HUES48 (cell line): ENCODE data around the gene PLG.
"Not testable (repeated sequence)": the region's sequence is repeated elsewhere in the genome, so short reads cannot be mapped to it uniquely, and the experiment has no call there.

Experiments used
- H3K27ac ChIP-seq: one replicate; pipeline ENCODE4 v1.7.0; 2013; ENCODE audit warnings: low read depth, low read length, inconsistent platforms
- H3K27me3 ChIP-seq: 2 replicates; pipeline ENCODE4 v1.6.1; 2013; ENCODE audit warnings: mild to moderate bottlenecking, low read length; ENCODE audit not compliant: control insufficient read depth, insufficient read depth
- H3K36me3 ChIP-seq: 2 replicates; pipeline ENCODE4 v1.6.1; 2013; ENCODE audit warnings: low read length; ENCODE audit not compliant: control insufficient read depth, insufficient read depth
- H3K4me1 ChIP-seq: 2 replicates; pipeline ENCODE4 v1.6.1; 2013; ENCODE audit warnings: mild to moderate bottlenecking, low read length; ENCODE audit not compliant: control insufficient read depth, insufficient read depth
- H3K4me3 ChIP-seq: 2 replicates; pipeline ENCODE4 v1.5.1; 2013; ENCODE audit warnings: mild to moderate bottlenecking, low read depth, low read length
- H3K9ac ChIP-seq: 2 replicates; pipeline ENCODE4 v1.6.1; 2013; ENCODE audit warnings: mild to moderate bottlenecking, low read depth, low read length, moderate library complexity
- H3K9me3 ChIP-seq: 2 replicates; pipeline ENCODE4 v1.6.1; 2013; ENCODE audit warnings: low read length; ENCODE audit not compliant: control insufficient read depth, insufficient read depth

PLG gene

GRCh38 chr6:160701918-160702680 is at the start of gene PLG:
PLG (plus strand) TSS chr6:160702244; CDS start chr6:160702305, 61 bp downstream.
- H3K9me3 ChIP-seq, H3K36me3 ChIP-seq, H3K27ac ChIP-seq: not testable (repeated sequence)

GRCh38 chr6:160659562-160659961 is 42.5 kb upstream of the PLG start:
- H3K9ac ChIP-seq: no peak overlapping the region
- H3K9me3 ChIP-seq: peaks cover 10% of the 10 kb centered on the region
- no peaks in the 10 kb centered on the region for H3K27me3 ChIP-seq
- H3K27ac ChIP-seq: no peak overlapping the region
- H3K36me3 ChIP-seq: no peaks in the 10 kb centered on the region
- H3K4me3 ChIP-seq: no peak overlapping the region
- 0 out of 2 replicates have a peak, but pooled peaks cover 7% of the 10 kb centered on the region for H3K4me1 ChIP-seq

More at GRCh38 chr6:160701918-160702680, at the start of gene PLG:
- H3K27me3 ChIP-seq, H3K4me1 ChIP-seq, H3K9ac ChIP-seq, H3K4me3 ChIP-seq: not testable (repeated sequence)

- no peak overlapping the region for H3K9ac ChIP-seq
- no peak overlapping the region for H3K27ac ChIP-seq
- H3K4me1 ChIP-seq: 0 out of 2 replicates have a peak, but pooled peaks cover 7% of the 10 kb centered on the region
- H3K9me3 ChIP-seq: peaks cover 10% of the 10 kb centered on the region
- H3K27me3 ChIP-seq: no peaks in the 10 kb centered on the region
- no peaks in the 10 kb centered on the region for H3K36me3 ChIP-seq
- no peak overlapping the region for H3K4me3 ChIP-seq
These were observed 40.8 kb upstream of the PLG start for GRCh38 chr6:160661216-160661615.

GRCh38 chr6:160662429-160662828 is 39.6 kb upstream of the PLG start:
- H3K36me3 ChIP-seq: no peaks in the 10 kb centered on the region
- H3K4me1 ChIP-seq: 0 out of 2 replicates have a peak, but pooled peaks cover 7% of the 10 kb centered on the region
- H3K27me3 ChIP-seq: no peaks in the 10 kb centered on the region
- H3K9me3 ChIP-seq: peaks cover 3% of the 10 kb centered on the region; the same call in 1 of the 2 replicates
- H3K9ac ChIP-seq: no peak overlapping the region; the same call in 1 of the 2 replicates
- no peak overlapping the region for H3K4me3 ChIP-seq
- H3K27ac ChIP-seq: no peak overlapping the region

GRCh38 chr6:160662842-160663241 is 39.2 kb upstream of the PLG start:
- Histone ChIP-seq H3K9ac (no peak overlapping the region; the same call in 1 of the 2 replicates), H3K9me3 (peaks cover 3% of the 10 kb centered on the region; the same call in 1 of the 2 replicates), H3K27ac (no peak overlapping the region), H3K36me3 (no peaks in the 10 kb centered on the region), H3K4me1 (0 out of 2 replicates have a peak, but pooled peaks cover 7% of the 10 kb centered on the region), H3K27me3 (no peaks in the 10 kb centered on the region), H3K4me3 (no peak overlapping the region)

DNA sequence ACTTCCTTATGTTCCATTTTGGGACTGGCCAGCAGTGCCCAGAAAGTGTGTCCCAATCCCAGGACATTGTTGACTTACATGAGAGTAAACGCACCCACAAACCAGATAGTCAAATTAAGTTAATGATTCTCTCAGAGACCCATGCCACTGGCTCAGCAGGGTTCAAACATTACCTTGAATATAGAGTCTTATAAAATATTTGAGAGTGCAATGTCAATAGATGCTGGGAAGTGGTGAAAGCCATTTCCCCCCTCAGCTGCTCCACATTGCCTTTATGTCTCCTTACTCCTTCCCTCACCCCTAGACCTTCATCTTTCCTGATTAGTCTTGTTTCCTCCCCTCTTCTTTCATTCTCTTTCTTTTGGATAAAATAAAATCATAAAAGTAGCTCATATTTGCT is 37.8 kb upstream of the PLG start, which contains the start of gene LPA:
Gene LPA, minus strand, starts transcription at position 78 of the 400 bp plus-strand sequence. Its CDS starts 61 bp downstream, at position 17.
- H3K27me3 ChIP-seq, H3K9ac ChIP-seq, H3K9me3 ChIP-seq, H3K4me1 ChIP-seq, H3K27ac ChIP-seq, H3K4me3 ChIP-seq, H3K36me3 ChIP-seq: not testable (repeated sequence)

DNA sequence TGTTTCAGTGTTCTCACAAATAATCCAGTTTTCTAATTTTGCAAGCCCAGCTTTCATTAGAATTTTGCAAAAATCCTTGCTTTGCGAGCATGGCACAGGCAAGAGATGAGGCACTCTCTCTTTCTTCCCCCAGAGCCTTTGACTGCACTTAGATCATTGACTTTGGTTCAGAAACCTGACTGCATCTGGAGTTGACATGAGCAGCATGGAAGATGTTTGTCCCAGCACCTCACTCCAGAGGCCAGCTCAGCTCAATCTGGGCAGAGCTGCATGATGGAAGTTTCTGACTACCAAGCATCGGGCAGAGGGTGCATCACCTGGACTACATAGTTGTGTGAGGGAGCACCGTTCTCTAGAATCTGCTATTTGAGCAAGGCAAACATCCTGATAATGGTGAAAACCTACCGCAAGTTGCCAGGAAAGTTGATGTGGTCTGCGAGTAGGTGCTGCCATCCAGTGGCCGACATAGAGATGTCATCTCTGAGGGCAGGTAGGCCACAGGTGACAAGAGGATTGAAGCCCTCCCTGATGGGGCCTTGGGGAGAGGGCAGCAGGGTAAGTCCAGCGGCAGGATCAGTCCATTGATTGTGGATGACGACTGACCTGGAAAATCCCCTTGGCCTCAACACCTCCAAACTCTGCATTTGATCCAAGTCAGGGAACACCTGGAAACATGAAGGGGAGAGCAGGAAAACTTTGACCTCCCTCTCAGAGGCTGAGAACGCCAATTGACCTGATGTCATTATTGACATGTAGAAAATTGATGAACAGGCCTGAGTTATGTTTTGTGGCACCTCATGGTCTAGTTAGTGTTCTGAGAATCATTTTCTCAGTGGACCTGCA is 34.2 kb upstream of the PLG start:
- Histone ChIP-seq H3K27me3 (no peaks in the 10 kb centered on the region), H3K4me1 (no peaks in the 10 kb centered on the region), H3K9ac (no peak overlapping the region), H3K4me3 (no peak overlapping the region), H3K9me3 (no peaks in the 10 kb centered on the region), H3K36me3 (no peaks in the 10 kb centered on the region), H3K27ac (no peak overlapping the region)

GRCh38 chr6:160668589-160668988 is 33.5 kb upstream of the PLG start:
- H3K9ac ChIP-seq: no peak overlapping the region
- no peaks in the 10 kb centered on the region for H3K4me1 ChIP-seq
- no peaks in the 10 kb centered on the region for H3K27me3 ChIP-seq
- no peaks in the 10 kb centered on the region for H3K9me3 ChIP-seq
- no peak overlapping the region for H3K27ac ChIP-seq
- H3K36me3 ChIP-seq: no peaks in the 10 kb centered on the region
- H3K4me3 ChIP-seq: no peak overlapping the region

GRCh38 chr6:160676418-160676817 is 25.6 kb upstream of the PLG start:
- H3K4me3 ChIP-seq: not testable (repeated sequence)

DNA sequence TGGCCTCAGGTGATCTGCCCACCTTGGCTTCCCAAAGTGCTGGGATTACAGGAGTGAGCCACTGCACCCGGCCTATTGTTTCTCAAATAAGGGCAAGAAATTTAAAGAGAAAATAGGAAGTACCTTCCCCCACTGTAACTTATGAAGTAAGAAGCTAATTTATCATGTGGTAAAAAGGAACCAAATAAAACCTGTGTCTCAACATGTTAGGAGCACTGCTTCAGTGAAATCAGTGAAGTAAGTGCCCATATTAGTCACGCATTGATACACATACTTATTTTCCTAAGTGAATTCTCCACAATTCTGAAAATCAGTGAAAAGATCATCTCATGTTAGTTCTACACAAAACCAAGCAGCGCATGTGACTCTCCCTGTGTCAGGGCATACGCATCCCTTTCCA is 23.8 kb upstream of the PLG start:
- Histone ChIP-seq H3K4me3 (no peak overlapping the region), H3K27me3 (peaks cover 26% of the 10 kb centered on the region)

More at GRCh38 chr6:160676418-160676817, 25.6 kb upstream of the PLG start:
- not testable (repeated sequence) for H3K9ac ChIP-seq, H3K36me3 ChIP-seq, H3K9me3 ChIP-seq, H3K4me1 ChIP-seq, H3K27ac ChIP-seq
- H3K27me3 ChIP-seq: peaks cover 26% of the 10 kb centered on the region

More for the DNA sequence above, 23.8 kb upstream of the PLG start:
- Histone ChIP-seq H3K27ac (no peak overlapping the region), H3K4me1 (no peaks in the 10 kb centered on the region), H3K9ac (no peak overlapping the region), H3K9me3 (no peaks in the 10 kb centered on the region), H3K36me3 (no peaks in the 10 kb centered on the region)
